ENCODE measurements around the gene DSP. TPM values are rescaled to one million over a fixed set of nuclear protein-coding genes. Genes with fewer than 3 reads are reported as not detected.

Gene DSP
- total RNA-seq, 2 experiments from 2014 or later, result 0.06 TPM; not detected in 1

DNA sequence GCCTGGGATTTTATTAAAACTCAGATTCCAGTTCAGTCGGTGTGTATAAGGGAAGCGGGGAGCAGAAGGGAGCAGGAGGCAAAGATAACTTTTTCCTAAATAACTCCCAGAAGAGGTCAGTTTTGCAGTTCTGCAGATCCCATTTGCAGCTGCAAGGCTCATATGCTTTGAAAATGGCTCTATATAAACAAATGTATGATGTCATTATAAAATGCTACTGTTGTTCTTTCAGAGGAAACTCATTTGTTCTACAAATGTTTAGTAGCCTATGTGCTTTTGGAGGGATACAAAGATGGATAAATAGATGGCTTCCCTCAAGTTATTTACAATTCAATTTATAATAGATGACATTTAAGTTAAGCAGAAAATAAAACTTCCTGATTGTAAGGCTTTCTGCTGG, 29.2 kb upstream of the DSP start:
- POLR2A ChIA-PET, result no interaction called here
- no peaks in the 10 kb centered on the region for H3K4me1 ChIP-seq (ENCODE audit: insufficient read depth, low read length, poor library complexity, severe bottlenecking)
- DNase-seq (ENCODE audit: low spot score), result no peak
- H3K27ac ChIP-seq (ENCODE audit: low read depth, low read length, poor library complexity, severe bottlenecking), result no peak overlapping the region
- H3K9me2 ChIP-seq (ENCODE audit: insufficient read depth, low read length), result no peaks in the 10 kb centered on the region
- H4K20me1 ChIP-seq (ENCODE audit: insufficient read depth, low read length), result no peaks in the 10 kb centered on the region
- no peak for TF ChIP-seq EZH2phosphoT487 (IDR thresholded peaks at IDR 0.05; ENCODE audit: borderline replicate concordance, low read depth, low read length)
- TF ChIP-seq, protein P1, sequence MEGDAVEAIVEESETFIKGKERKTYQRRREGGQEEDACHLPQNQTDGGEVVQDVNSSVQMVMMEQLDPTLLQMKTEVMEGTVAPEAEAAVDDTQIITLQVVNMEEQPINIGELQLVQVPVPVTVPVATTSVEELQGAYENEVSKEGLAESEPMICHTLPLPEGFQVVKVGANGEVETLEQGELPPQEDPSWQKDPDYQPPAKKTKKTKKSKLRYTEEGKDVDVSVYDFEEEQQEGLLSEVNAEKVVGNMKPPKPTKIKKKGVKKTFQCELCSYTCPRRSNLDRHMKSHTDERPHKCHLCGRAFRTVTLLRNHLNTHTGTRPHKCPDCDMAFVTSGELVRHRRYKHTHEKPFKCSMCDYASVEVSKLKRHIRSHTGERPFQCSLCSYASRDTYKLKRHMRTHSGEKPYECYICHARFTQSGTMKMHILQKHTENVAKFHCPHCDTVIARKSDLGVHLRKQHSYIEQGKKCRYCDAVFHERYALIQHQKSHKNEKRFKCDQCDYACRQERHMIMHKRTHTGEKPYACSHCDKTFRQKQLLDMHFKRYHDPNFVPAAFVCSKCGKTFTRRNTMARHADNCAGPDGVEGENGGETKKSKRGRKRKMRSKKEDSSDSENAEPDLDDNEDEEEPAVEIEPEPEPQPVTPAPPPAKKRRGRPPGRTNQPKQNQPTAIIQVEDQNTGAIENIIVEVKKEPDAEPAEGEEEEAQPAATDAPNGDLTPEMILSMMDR (conservative IDR thresholded peaks at IDR 0.05; ENCODE audit: low read length), result no peak
- H3K4me3 ChIP-seq (ENCODE audit: low read depth, low read length, poor library complexity, severe bottlenecking), result no peak overlapping the region
- CTCF ChIA-PET (ENCODE audit: unreplicated experiment), result no interaction called here
- no peaks in the 10 kb centered on the region for H3K9me3 ChIP-seq (ENCODE audit: low read length)
- no TSS peak for BruUV-seq (replicated peaks)
- H3K36me3 ChIP-seq (ENCODE audit: insufficient read depth, low read length), result no peaks in the 10 kb centered on the region
- no peak overlapping the region for H3K4me2 ChIP-seq (ENCODE audit: low read length)
- intact Hi-C loops (cut with micrococcal nuclease; ENCODE audit: unreplicated experiment), result no loop called here
- H3K79me2 ChIP-seq (ENCODE audit: insufficient read depth, low read depth, low read length), result no peaks in the 10 kb centered on the region
- no peak overlapping the region for H2AFZ ChIP-seq (ENCODE audit: low read length)

DNA sequence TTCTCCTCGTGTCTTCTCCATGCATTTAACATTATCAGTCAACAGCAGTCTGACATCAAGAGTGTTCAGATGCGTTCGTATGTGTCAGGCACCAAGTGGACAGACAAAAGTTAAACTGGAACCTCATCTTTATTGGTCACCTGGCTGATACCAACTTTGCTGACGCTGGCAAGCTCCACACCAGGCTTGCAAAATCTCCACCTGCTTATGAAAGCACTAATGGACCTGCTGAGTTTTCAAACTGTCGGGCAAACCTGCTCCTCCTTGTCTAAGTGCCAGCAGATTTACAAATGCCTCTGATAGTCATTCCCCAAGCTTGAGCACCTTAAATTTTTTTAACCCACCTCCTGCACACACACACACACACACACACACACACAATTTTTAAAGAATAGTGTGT, 27.9 kb upstream of the DSP start:
- Histone ChIP-seq H3K36me3 (ENCODE audit: insufficient read depth, low read length) (no peaks in the 10 kb centered on the region), H3K9me3 (ENCODE audit: low read length) (no peaks in the 10 kb centered on the region), H3K4me2 (ENCODE audit: low read length) (no peak overlapping the region), H3K79me2 (ENCODE audit: insufficient read depth, low read depth, low read length) (no peaks in the 10 kb centered on the region), H3K4me1 (ENCODE audit: insufficient read depth, low read length, poor library complexity, severe bottlenecking) (no peaks in the 10 kb centered on the region), H4K20me1 (ENCODE audit: insufficient read depth, low read length) (no peaks in the 10 kb centered on the region), H3K9me2 (ENCODE audit: insufficient read depth, low read length) (no peaks in the 10 kb centered on the region), H3K4me3 (ENCODE audit: low read depth, low read length, poor library complexity, severe bottlenecking) (no peak overlapping the region), H2AFZ (ENCODE audit: low read length) (no peak overlapping the region), H3K27ac (ENCODE audit: low read depth, low read length, poor library complexity, severe bottlenecking) (no peak overlapping the region)
- CTCF ChIA-PET (ENCODE audit: unreplicated experiment), result interaction anchor here (0.6 kb wide), 1 partner anchor 1395 kb away, joined by 4 read pairs; no protein-coding TSS in a partner anchor
- BruUV-seq (replicated peaks), result no TSS peak
- DNase-seq (ENCODE audit: low spot score), result no peak
- intact Hi-C loops (cut with micrococcal nuclease; ENCODE audit: unreplicated experiment), result no loop called here
- POLR2A ChIA-PET, result no interaction called here
- TF ChIP-seq EZH2phosphoT487 (IDR thresholded peaks at IDR 0.05; ENCODE audit: borderline replicate concordance, low read depth, low read length), result no peak
- TF ChIP-seq, protein P1 (conservative IDR thresholded peaks at IDR 0.05; ENCODE audit: low read length), result no peak

DNA sequence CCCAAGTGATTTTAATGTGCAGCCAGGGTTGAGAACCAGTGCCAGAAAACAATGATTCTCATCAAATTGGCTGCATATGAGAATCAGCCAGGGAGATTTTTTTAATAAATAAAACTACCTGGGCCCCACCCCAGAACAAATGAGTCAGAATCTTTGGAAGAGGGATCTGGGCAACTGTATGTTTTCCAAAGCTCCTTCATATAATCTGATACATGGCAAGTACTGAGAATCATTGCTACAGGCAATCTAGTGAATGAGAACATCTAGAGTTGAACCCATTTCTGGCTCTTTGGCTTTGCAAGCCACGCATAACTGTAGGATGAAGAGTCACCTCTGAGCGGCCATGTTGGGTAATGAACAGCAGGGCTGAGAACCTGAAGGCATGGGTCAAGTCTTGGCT, 26.1 kb upstream of the DSP start:
- no peaks in the 10 kb centered on the region for H3K9me3 ChIP-seq (ENCODE audit: low read length)
- ChIA-PET CTCF (ENCODE audit: unreplicated experiment) (no interaction called here), POLR2A (no interaction called here)
- no peaks in the 10 kb centered on the region for H4K20me1 ChIP-seq (ENCODE audit: insufficient read depth, low read length)
- H3K79me2 ChIP-seq (ENCODE audit: insufficient read depth, low read depth, low read length), result no peaks in the 10 kb centered on the region
- H3K9me2 ChIP-seq (ENCODE audit: insufficient read depth, low read length), result no peaks in the 10 kb centered on the region
- TF ChIP-seq EZH2phosphoT487 (IDR thresholded peaks at IDR 0.05; ENCODE audit: borderline replicate concordance, low read depth, low read length), result no peak
- TF ChIP-seq, protein P1 (conservative IDR thresholded peaks at IDR 0.05; ENCODE audit: low read length), result no peak
- intact Hi-C loops (cut with micrococcal nuclease; ENCODE audit: unreplicated experiment), result no loop called here
- BruUV-seq (replicated peaks), result no TSS peak
- H2AFZ ChIP-seq (ENCODE audit: low read length), result no peak overlapping the region
- H3K4me3 ChIP-seq (ENCODE audit: low read depth, low read length, poor library complexity, severe bottlenecking), result no peak overlapping the region
- H3K36me3 ChIP-seq (ENCODE audit: insufficient read depth, low read length), result no peaks in the 10 kb centered on the region
- H3K4me2 ChIP-seq (ENCODE audit: low read length), result no peak overlapping the region
- no peaks in the 10 kb centered on the region for H3K4me1 ChIP-seq (ENCODE audit: insufficient read depth, low read length, poor library complexity, severe bottlenecking)
- no peak overlapping the region for H3K27ac ChIP-seq (ENCODE audit: low read depth, low read length, poor library complexity, severe bottlenecking)
- DNase-seq (ENCODE audit: low spot score), result no peak

Measured in OCI-LY7 (cell line).